HEK293T (cell line): ENCODE measurements around the gene MTARC2.

Source experiments
- CTCF ChIA-PET: fragments of 350-600 bp; formaldehyde crosslinking; extraction: SDS; loops from one replicate; lab custom pipeline; 2021; ENCODE audit warnings: antibody characterized with exemption, inconsistent platforms; lab: Yijun Ruan, JAX
- POLR2A ChIA-PET: fragments of 350-600 bp; formaldehyde crosslinking; extraction: SDS; loops from one replicate; lab custom pipeline; 2020; ENCODE audit warnings: antibody characterized with exemption, inconsistent platforms; lab: Yijun Ruan, JAX
- DNase-seq: peaks from one replicate; pipeline ENCODE4 v3.0.0; 2012; ENCODE audit warnings: mixed read lengths; ENCODE audit errors: extremely low spot score
- ARNT ChIP-seq: fragments of 450-650 bp; IDR thresholded peaks from 2 replicates; pipeline ENCODE4 v1.6.1; 2017; ENCODE audit warnings: mild to moderate bottlenecking
- BHLHE40 ChIP-seq: fragments of 450-650 bp; IDR thresholded peaks from 2 replicates; pipeline ENCODE4 v1.6.1; 2016; ENCODE audit warnings: mild to moderate bottlenecking, moderate library complexity, borderline replicate concordance
- CTBP1 ChIP-seq: fragments of 450-650 bp; IDR thresholded peaks from 2 replicates; pipeline ENCODE4 v1.6.1; 2016; ENCODE audit warnings: borderline replicate concordance
- ELF4 ChIP-seq: fragments of 450-650 bp; IDR thresholded peaks from 2 replicates; pipeline ENCODE4 v1.6.1; 2017; ENCODE audit warnings: antibody characterized with exemption
- FOXA1 ChIP-seq: fragments of 450-650 bp; IDR thresholded peaks from 2 replicates; pipeline ENCODE4 v1.6.1; 2016; ENCODE audit warnings: mild to moderate bottlenecking
- FOXK2 ChIP-seq: fragments of 450-650 bp; IDR thresholded peaks from 2 replicates; pipeline ENCODE4 v1.6.1; 2016; ENCODE audit warnings: mild to moderate bottlenecking
- FOXM1 ChIP-seq: fragments of 450-650 bp; IDR thresholded peaks from 2 replicates; pipeline ENCODE4 v1.6.1; 2017; ENCODE audit warnings: mild to moderate bottlenecking, borderline replicate concordance
- HDGF ChIP-seq: fragments of 450-650 bp; IDR thresholded peaks from 2 replicates; pipeline ENCODE4 v1.6.1; 2017; ENCODE audit warnings: antibody characterized with exemption, borderline replicate concordance
- L3MBTL2 ChIP-seq: fragments of 450-650 bp; conservative IDR thresholded peaks from 2 replicates; pipeline ENCODE4 v1.6.1; 2016; ENCODE audit warnings: mild to moderate bottlenecking
- LEF1 ChIP-seq: fragments of 450-650 bp; IDR thresholded peaks from 2 replicates; pipeline ENCODE4 v1.6.1; 2017; ENCODE audit warnings: mild to moderate bottlenecking, borderline replicate concordance
- NFRKB ChIP-seq: fragments of 450-650 bp; IDR thresholded peaks from 2 replicates; pipeline ENCODE4 v1.6.1; 2016; ENCODE audit warnings: mild to moderate bottlenecking, moderate library complexity
- SP1 ChIP-seq: fragments of 450-650 bp; IDR thresholded peaks from 2 replicates; pipeline ENCODE4 v1.6.1; 2017
- SUZ12 ChIP-seq: fragments of 450-650 bp; IDR thresholded peaks from 2 replicates; pipeline ENCODE4 v1.6.1; 2016; ENCODE audit warnings: mild to moderate bottlenecking
- TARDBP ChIP-seq: fragments of 450-650 bp; IDR thresholded peaks from 2 replicates; pipeline ENCODE4 v1.6.1; 2016
- ZNF384 ChIP-seq: fragments of 450-650 bp; IDR thresholded peaks from 2 replicates; pipeline ENCODE4 v1.6.1; 2016
- TF ChIP-seq, protein P1 (sequence below): fragments of 450-650 bp; IDR thresholded peaks from 2 replicates; pipeline ENCODE4 v1.6.1; 2016

Gene MTARC2

GRCh38 chr1:220786337-220787068, 38.4 kb downstream of the MTARC2 start, which contains the start of gene MTARC1:
Gene MTARC1, plus strand, starts transcription at chr1:220786913. Its CDS starts 32 bp downstream, at chr1:220786945.
- ChIA-PET CTCF (interaction anchor here (0.6 to 3.4 kb wide), 7 partner anchors 11 to 642 kb away, joined by 3 to 22 read pairs (median 4); no protein-coding TSS in a partner anchor), POLR2A (interaction anchor here (0.6 to 1.7 kb wide), 7 partner anchors 10 to 514 kb away, joined by 3 to 6 read pairs (median 4); partner anchors contain the start of genes MTARC2 and RAB3GAP2)
- DNase-seq: peak; percentile 76
- TF ChIP-seq HDGF (no peak), BHLHE40 (no peak), ZNF384 (no peak), FOXM1 (0 out of 2 replicates have a peak, but pooled peaks have one; percentile 29), CTBP1 (peak; percentile 28; the same call in 1 of the 2 replicates), ARNT (0 out of 2 replicates have a peak, but pooled peaks have one; percentile 39), NFRKB (no peak), LEF1 (peak; percentile 79)
- TF ChIP-seq, protein P1, sequence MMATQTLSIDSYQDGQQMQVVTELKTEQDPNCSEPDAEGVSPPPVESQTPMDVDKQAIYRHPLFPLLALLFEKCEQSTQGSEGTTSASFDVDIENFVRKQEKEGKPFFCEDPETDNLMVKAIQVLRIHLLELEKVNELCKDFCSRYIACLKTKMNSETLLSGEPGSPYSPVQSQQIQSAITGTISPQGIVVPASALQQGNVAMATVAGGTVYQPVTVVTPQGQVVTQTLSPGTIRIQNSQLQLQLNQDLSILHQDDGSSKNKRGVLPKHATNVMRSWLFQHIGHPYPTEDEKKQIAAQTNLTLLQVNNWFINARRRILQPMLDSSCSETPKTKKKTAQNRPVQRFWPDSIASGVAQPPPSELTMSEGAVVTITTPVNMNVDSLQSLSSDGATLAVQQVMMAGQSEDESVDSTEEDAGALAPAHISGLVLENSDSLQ: no peak

- peak; percentile 67 for DNase-seq
- ChIA-PET CTCF (interaction anchor here (0.6 to 3.4 kb wide), 5 partner anchors 11 to 1028 kb away, joined by 3 to 22 read pairs (median 6); no protein-coding TSS in a partner anchor), POLR2A (interaction anchor here (0.8 to 1.7 kb wide), 8 partner anchors 11 to 515 kb away, joined by 3 to 6 read pairs (median 4); partner anchors contain the start of genes MTARC2 and RAB3GAP2)
- peak; percentile 86 for TF ChIP-seq L3MBTL2
- TF ChIP-seq FOXK2: no peak
Measured at GRCh38 chr1:220787069-220787619, 39.0 kb downstream of the MTARC2 start.

DNA sequence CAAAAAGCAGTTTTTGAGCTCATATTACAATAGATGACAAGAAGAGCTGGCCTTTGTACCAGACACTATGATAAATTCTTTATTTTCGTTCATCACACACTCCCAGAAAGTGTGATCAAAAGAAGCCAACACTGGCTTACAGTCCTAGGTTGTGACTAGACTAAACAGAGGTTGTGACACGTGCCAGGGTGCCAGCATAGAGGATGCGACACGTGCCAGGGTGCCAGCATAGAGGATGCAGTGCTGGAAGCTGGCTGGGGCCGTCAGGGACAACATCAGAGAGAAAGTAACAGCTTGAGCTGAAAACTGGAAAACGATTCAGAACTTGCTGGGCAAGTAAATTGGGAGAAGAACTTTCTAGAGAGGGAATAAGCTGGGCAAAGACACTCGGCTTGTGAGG, 40.8 kb downstream of the MTARC2 start:
- no peak for DNase-seq
- CTCF ChIA-PET: interaction anchor here (0.7 to 1.3 kb wide), 2 partner anchors 15 to 16 kb away, joined by 4 to 5 read pairs; no protein-coding TSS in a partner anchor
- TF ChIP-seq L3MBTL2: no peak
- TF ChIP-seq ZNF384: no peak
- no peak for TF ChIP-seq ELF4
- no peak for TF ChIP-seq FOXK2
- TF ChIP-seq HDGF: no peak
- TF ChIP-seq SP1: no peak
- TF ChIP-seq, protein P1: no peak
- no peak for TF ChIP-seq ARNT
- POLR2A ChIA-PET: no interaction called here

- DNase-seq: no peak
- POLR2A ChIA-PET: no interaction called here
- TF ChIP-seq SP1: no peak
- CTCF ChIA-PET: interaction anchor here (0.7 kb wide), 1 partner anchor 32 kb away, joined by 4 read pairs; no protein-coding TSS in a partner anchor
Measured at GRCh38 chr1:220789532-220790147, 41.5 kb downstream of the MTARC2 start.

DNA sequence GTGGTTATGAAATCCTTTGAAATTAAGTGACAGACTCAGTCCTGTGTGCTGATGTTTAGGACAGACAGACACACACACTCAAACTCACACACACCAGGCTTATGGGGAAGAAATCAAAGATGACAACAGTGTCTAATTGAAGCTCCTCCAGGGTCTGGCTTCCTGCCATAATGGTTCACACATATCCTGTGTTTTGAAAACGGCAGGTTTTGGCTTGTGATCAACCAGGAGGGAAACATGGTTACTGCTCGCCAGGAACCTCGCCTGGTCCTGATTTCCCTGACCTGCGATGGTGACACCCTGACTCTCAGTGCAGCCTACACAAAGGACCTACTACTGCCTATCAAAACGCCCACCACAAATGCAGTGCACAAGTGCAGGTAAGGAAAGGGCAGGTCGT, 43.2 kb downstream of the MTARC2 start:
- DNase-seq: no peak
- ChIA-PET POLR2A (interaction anchor here (1.5 kb wide), 1 partner anchor 43 kb away, joined by 5 read pairs; the partner anchor contains the start of gene MTARC2), CTCF (no interaction called here)
- no peak for TF ChIP-seq TARDBP
- TF ChIP-seq NFRKB: no peak
- TF ChIP-seq BHLHE40: no peak
- no peak for TF ChIP-seq LEF1
- TF ChIP-seq CTBP1: no peak
- TF ChIP-seq ELF4: no peak
- no peak for TF ChIP-seq ZNF384
- TF ChIP-seq SUZ12: no peak
- no peak for TF ChIP-seq FOXK2
- no peak for TF ChIP-seq L3MBTL2
- TF ChIP-seq ARNT: no peak

- no peak for DNase-seq
- CTCF ChIA-PET: no interaction called here
- POLR2A ChIA-PET: no interaction called here
Measured at GRCh38 chr1:220791956-220792355, 43.8 kb downstream of the MTARC2 start.

DNA sequence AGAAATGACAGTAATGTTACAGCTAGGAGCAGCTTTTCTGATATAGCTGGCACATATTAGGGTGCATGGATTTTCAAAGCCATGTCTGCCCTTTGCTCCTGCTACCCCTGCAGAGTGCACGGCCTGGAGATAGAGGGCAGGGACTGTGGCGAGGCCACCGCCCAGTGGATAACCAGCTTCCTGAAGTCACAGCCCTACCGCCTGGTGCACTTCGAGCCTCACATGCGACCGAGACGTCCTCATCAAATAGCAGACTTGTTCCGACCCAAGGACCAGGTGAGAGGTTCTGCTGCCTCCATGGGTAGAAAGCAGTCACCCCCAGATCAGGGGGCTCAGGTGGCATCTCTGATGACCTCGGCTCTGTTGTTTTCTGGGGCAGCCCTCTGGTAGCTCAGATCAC, 48.4 kb downstream of the MTARC2 start:
- ChIA-PET CTCF (no interaction called here), POLR2A (no interaction called here)
- no peak for DNase-seq
- TF ChIP-seq SP1 (no peak), ZNF384 (no peak), FOXA1 (no peak), CTBP1 (no peak), FOXK2 (no peak), ELF4 (no peak), SUZ12 (no peak), NFRKB (no peak), LEF1 (no peak), BHLHE40 (no peak), L3MBTL2 (no peak), ARNT (no peak), HDGF (no peak), FOXM1 (no peak), TARDBP (no peak)
- TF ChIP-seq, protein P1: no peak

More at GRCh38 chr1:220791956-220792355, 43.8 kb downstream of the MTARC2 start:
- TF ChIP-seq SP1: no peak
- no peak for TF ChIP-seq ARNT
- no peak for TF ChIP-seq ZNF384
- TF ChIP-seq ELF4: no peak
- no peak for TF ChIP-seq HDGF
- TF ChIP-seq FOXM1: no peak
- no peak for TF ChIP-seq SUZ12
- no peak for TF ChIP-seq BHLHE40
- TF ChIP-seq NFRKB: no peak
- TF ChIP-seq LEF1: no peak
- TF ChIP-seq TARDBP: no peak
